Measurements from ENCODE around the gene SETDB1. TPM values are rescaled to one million over a fixed set of nuclear protein-coding genes. Genes with fewer than 3 reads are reported as not detected.

SETDB1 gene
- total and polyA plus RNA-seq, 2 of the 8 experiments (the other 6 are each of a cell fraction or from before 2014, with no cell fraction given) = 27.5 to 48.8 TPM

DNA sequence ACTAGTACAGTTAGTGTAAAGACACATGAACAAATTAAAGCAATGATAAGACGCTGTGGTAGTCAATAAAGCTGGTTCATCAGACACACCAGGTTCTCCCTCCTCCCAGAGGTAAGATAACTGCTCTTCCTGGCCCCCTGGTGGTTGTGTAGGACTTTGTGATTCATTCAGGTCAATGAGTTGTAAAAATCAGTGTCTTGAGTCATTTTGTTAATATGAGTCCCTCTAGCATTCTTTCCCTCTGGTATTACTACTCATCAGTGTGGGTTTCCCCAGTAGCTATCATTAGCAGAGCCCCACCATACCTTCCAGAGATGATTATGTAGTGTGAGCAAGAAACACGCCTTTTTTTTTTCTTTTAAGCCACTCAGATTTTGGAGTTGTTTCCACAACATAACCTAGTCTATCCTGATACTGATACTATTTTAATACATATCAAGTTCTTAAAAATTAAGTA is 3.6 kb upstream of the SETDB1 start:
- Histone ChIP-seq H3K79me1 (ENCODE audit: low read depth, low read length) (0 out of 2 replicates have a peak, but pooled peaks cover 2% of the 10 kb centered on the region), H4K8ac (ENCODE audit: extremely low read depth, insufficient read depth, low read length) (no peak overlapping the region), H2AFZ (ENCODE audit: low read length) (peak overlapping the region; percentile 93), H3K9me3 (ENCODE audit: insufficient read depth in 2 of 2, low read depth in 1 of 2, low read length in 1 of 2) (no peaks in the 10 kb centered on the region), H3K4me3 (ENCODE audit: extremely low read depth in 1 of 4, insufficient read depth in 2 of 4, low read depth in 3 of 4, low read length in 4 of 4) (no peak overlapping the region), H3K27ac (ENCODE audit: low read depth, low read length) (no peak overlapping the region), H4K20me1 (replicated peaks in 1 of 2; ENCODE audit: control insufficient read depth in 1 of 2, insufficient read depth in 2 of 2, low read length in 2 of 2) (no peaks in the 10 kb centered on the region), H3K4me2 (ENCODE audit: insufficient read depth in 1 of 2, low read depth in 2 of 2, low read length in 2 of 2) (no peak overlapping the region), H2BK20ac (ENCODE audit: low read length) (no peak overlapping the region), H2AK5ac (ENCODE audit: low read depth, low read length) (no peak overlapping the region), H3K18ac (ENCODE audit: extremely low read depth, low read length) (no peak overlapping the region), H3K56ac (replicated peaks; ENCODE audit: insufficient read length, low read depth, low read length) (no peak overlapping the region), H3K14ac (ENCODE audit: insufficient read length) (no peak overlapping the region), H3K23me2 (ENCODE audit: low read depth, low read length) (no peaks in the 10 kb centered on the region), H4K5ac (ENCODE audit: insufficient read length, low read depth, low read length) (no peak overlapping the region), H4K91ac (replicated peaks; ENCODE audit: insufficient read length, low read length) (no peak overlapping the region), H2BK5ac (ENCODE audit: low read depth, low read length) (no peak overlapping the region), H3K9ac (replicated peaks in 1 of 4; ENCODE audit: extremely low read depth in 1 of 4, low read depth in 3 of 4, low read length in 3 of 4) (no peak overlapping the region), H3K4me1 (replicated peaks in 1 of 4; ENCODE audit: control insufficient read depth in 3 of 4, insufficient read depth in 4 of 4, low read length in 3 of 4) (peaks cover 0 to 4% (median 0%) of the 10 kb centered on the region in 4 experiments; a peak in 2 of 7 replicates), H2BK12ac (ENCODE audit: low read depth, low read length) (no peak overlapping the region), H3K4ac (replicated peaks; ENCODE audit: insufficient read length, low read depth, low read length) (no peak overlapping the region), H3K23ac (ENCODE audit: insufficient read length) (no peak overlapping the region), H3K79me2 (ENCODE audit: control insufficient read depth in 1 of 2, insufficient read depth in 2 of 2, low read length in 2 of 2) (peaks cover 0 to 9% of the 10 kb centered on the region in 2 experiments; a peak in 2 of 4 replicates), H2BK15ac (ENCODE audit: low read length) (no peak overlapping the region), H2BK120ac (replicated peaks; ENCODE audit: low read depth, low read length) (no peak overlapping the region), H3K36me3 (ENCODE audit: control insufficient read depth in 2 of 4, insufficient read depth in 4 of 4, low read length in 3 of 4) (peaks cover 0 to 1% (median 0%) of the 10 kb centered on the region in 4 experiments; a peak in 3 of 8 replicates), H3K27me3 (replicated peaks in 1 of 4; ENCODE audit: control insufficient read depth in 3 of 4, extremely low read depth in 1 of 4, insufficient read depth in 3 of 4, low read length in 3 of 4) (no peaks in the 10 kb centered on the region)
- ChIA-PET CTCF (ENCODE audit: partially characterized antibody) (interaction anchor here (0.5 to 2.6 kb wide), 23 partner anchors 8 to 460 kb away, joined by 3 to 17 read pairs (median 5); partner anchors contain the start of gene CTSK), POLR2A (ENCODE audit: partially characterized antibody) (interaction anchor here (0.9 to 1.0 kb wide), 2 partner anchors 60 to 369 kb away, joined by 3 read pairs; partner anchors contain the start of gene ANXA9)
- DNase-seq (ENCODE audit: low read depth in 1 of 2, low spot score in 2 of 2) (peak; percentile 15 to 70), FAIRE-seq (peak; percentile 78)
- 69% methylated on average over 2 of the region's 2 CpGs; no CpG with 5 or more reads in 1 of the 2 experiments for WGBS, 2 experiments (ENCODE audit: extremely low coverage in 1 of 2, insufficient coverage in 1 of 2, insufficient read length in 1 of 2, insufficient replicate concordance in 2 of 2, low coverage in 1 of 2, low lambda C conversion rate in 2 of 2, missing lambda C conversion rate in 1 of 2)
- TF ChIP-seq, protein P1, sequence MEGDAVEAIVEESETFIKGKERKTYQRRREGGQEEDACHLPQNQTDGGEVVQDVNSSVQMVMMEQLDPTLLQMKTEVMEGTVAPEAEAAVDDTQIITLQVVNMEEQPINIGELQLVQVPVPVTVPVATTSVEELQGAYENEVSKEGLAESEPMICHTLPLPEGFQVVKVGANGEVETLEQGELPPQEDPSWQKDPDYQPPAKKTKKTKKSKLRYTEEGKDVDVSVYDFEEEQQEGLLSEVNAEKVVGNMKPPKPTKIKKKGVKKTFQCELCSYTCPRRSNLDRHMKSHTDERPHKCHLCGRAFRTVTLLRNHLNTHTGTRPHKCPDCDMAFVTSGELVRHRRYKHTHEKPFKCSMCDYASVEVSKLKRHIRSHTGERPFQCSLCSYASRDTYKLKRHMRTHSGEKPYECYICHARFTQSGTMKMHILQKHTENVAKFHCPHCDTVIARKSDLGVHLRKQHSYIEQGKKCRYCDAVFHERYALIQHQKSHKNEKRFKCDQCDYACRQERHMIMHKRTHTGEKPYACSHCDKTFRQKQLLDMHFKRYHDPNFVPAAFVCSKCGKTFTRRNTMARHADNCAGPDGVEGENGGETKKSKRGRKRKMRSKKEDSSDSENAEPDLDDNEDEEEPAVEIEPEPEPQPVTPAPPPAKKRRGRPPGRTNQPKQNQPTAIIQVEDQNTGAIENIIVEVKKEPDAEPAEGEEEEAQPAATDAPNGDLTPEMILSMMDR (IDR thresholded peaks at IDR 0.05; ENCODE audit: control extremely low read depth in 1 of 3, insufficient read depth in 1 of 3, low read depth in 1 of 3, low read length in 3 of 3) = peak; percentile 25 to 80 (median 56)
- TF ChIP-seq TBP (IDR thresholded peaks at IDR 0.05; ENCODE audit: low read depth, low read length) = no peak
- peak; percentile 66 to 72 for TF ChIP-seq RAD21 (IDR thresholded peaks at IDR 0.05 in 1 of 2, conservative IDR thresholded peaks at IDR 0.05 in 1 of 2; ENCODE audit: low read depth in 2 of 2, low read length in 2 of 2)
- no peak for TF ChIP-seq CHD1 (IDR thresholded peaks at IDR 0.05; ENCODE audit: low read depth, low read length)
- no peak for TF ChIP-seq BCL11A (IDR thresholded peaks at IDR 0.05; ENCODE audit: low read depth in 2 of 2, low read length in 2 of 2)

Data from H1 (cell line).